Muscle layer of colon (tissue), 2 donors: ENCODE results near the gene XRN2.

Experiments
- H3K27ac ChIP-seq: one replicate; pipeline ENCODE4 v1.7.0; 2013; ENCODE audit warnings: low read depth, mild to moderate bottlenecking, low read length, moderate library complexity
- H3K27me3 ChIP-seq, 2 donors: one replicate each; pipeline ENCODE4 v1.7.0; 2013; ENCODE audit warnings: low read length in 2 of 2, mild to moderate bottlenecking in 2 of 2; ENCODE audit not compliant: insufficient read depth in 2 of 2, control insufficient read depth in 1 of 2
- H3K36me3 ChIP-seq: one replicate; pipeline ENCODE4 v1.7.0; 2013; ENCODE audit warnings: mild to moderate bottlenecking, low read length; ENCODE audit not compliant: insufficient read depth
- H3K4me1 ChIP-seq: one replicate; pipeline ENCODE4 v1.7.0; 2013; ENCODE audit warnings: mild to moderate bottlenecking, low read length; ENCODE audit not compliant: insufficient read depth
- H3K4me3 ChIP-seq, 2 donors: one replicate each; pipeline ENCODE4 v1.7.0; 2013; ENCODE audit warnings: low read length in 2 of 2, low read depth in 1 of 2, mild to moderate bottlenecking in 1 of 2, moderate library complexity in 1 of 2
- H3K9ac ChIP-seq: one replicate; pipeline ENCODE4 v1.7.0; 2013; ENCODE audit warnings: low read length
- H3K9me3 ChIP-seq: one replicate; pipeline ENCODE4 v1.7.0; 2013; ENCODE audit warnings: mild to moderate bottlenecking, low read length
- donor health status: abdominal sarcoma.
- donor health status: Adenocarcinoma of cecum.

XRN2 gene, protein sequence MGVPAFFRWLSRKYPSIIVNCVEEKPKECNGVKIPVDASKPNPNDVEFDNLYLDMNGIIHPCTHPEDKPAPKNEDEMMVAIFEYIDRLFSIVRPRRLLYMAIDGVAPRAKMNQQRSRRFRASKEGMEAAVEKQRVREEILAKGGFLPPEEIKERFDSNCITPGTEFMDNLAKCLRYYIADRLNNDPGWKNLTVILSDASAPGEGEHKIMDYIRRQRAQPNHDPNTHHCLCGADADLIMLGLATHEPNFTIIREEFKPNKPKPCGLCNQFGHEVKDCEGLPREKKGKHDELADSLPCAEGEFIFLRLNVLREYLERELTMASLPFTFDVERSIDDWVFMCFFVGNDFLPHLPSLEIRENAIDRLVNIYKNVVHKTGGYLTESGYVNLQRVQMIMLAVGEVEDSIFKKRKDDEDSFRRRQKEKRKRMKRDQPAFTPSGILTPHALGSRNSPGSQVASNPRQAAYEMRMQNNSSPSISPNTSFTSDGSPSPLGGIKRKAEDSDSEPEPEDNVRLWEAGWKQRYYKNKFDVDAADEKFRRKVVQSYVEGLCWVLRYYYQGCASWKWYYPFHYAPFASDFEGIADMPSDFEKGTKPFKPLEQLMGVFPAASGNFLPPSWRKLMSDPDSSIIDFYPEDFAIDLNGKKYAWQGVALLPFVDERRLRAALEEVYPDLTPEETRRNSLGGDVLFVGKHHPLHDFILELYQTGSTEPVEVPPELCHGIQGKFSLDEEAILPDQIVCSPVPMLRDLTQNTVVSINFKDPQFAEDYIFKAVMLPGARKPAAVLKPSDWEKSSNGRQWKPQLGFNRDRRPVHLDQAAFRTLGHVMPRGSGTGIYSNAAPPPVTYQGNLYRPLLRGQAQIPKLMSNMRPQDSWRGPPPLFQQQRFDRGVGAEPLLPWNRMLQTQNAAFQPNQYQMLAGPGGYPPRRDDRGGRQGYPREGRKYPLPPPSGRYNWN

DNA sequence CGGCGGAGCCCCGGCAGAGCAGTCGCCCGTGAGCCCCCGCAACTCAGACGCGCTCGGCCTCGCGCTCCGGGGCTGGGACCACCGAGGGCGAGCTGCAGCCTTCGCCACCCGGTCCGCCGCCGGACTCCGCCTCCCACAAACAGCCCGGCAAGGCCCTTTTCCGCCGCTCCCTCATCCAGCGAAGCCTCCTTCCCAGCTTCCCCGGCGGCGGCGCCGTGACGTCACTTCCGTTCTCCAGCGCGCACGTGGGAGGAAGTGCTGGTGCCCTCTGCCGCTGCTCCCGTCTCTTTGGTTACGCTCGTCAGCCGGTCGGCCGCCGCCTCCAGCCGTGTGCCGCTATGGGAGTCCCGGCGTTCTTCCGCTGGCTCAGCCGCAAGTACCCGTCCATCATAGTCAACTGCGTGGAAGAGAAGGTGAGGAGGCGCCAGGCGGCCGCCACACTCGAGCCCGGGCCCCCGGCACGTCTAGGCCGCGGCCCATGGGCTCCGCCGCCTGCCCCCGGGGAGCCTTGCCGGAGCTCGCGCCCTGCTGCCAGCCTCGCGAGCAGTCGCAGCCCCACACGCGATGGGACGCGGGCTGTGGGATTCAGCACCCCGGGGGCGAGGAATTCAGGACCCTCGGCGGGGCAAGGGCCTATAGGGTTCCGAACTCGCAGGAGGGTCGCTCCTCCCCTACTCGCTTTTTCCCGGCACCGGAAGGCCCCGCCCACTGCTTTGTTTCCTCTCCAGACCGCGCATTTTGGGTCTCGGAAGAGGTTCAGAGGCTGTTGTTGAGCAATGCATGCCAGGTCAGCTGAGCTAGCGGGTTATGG is at the start of gene XRN2:
XRN2 (plus strand) TSS at position 271 of the 811 bp plus-strand sequence; CDS start at position 339, 68 bp downstream.
- peak within 1 kb of the TSS; percentile 65 for H3K9ac ChIP-seq
- no peaks in the 10 kb centered on the region for H3K9me3 ChIP-seq
- no peaks in the 10 kb centered on the region for H3K27me3 ChIP-seq
- peaks cover 16% of the 10 kb centered on the region for H3K4me1 ChIP-seq
- H3K36me3 ChIP-seq = no peaks in the 10 kb centered on the region
- peak within 1 kb of the TSS; percentile 83 to 94 for H3K4me3 ChIP-seq
- peak within 1 kb of the TSS; percentile 97 for H3K27ac ChIP-seq

DNA sequence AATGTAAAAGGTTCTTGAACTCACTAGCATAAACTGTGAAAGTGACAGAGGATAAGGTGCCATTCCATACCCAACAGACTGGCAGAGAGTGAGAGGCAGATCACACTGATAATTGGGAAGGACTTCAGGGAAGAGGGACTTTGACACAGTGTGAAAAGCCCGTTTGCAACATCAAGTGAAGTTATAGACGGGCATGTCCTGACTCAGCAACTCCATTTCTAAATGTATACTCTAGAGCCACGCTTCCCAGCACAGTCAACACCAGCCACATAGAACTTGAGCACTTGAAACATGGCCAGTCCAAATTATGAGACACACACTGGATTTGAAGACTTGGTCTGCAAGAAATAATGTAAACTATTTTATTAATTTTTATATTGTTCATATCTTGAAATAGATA is 45.9 kb upstream of the XRN2 start:
- no peak overlapping the region for H3K9ac ChIP-seq
- H3K27ac ChIP-seq = no peak overlapping the region

DNA sequence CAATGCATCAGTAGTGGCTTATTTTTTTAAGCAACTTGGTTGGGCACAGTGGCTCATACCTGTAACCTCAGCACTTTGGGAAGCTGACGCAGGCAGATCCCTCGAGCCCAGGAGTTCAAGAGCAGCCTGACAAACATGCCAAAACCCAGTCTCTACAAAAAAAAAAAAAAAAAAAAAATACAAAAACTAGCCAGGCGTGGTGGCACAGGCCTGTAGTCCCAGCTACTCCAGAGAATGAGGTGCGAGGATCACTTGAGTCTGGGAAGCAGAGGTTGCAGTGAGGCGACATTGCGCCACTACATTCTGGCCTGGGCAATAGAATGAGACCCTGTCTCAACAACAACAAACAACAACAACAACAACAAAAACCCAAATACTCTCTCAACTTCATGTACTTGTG is 44.7 kb upstream of the XRN2 start:
- Histone ChIP-seq H3K36me3 (no peaks in the 10 kb centered on the region), H3K9me3 (no peaks in the 10 kb centered on the region), H3K27me3 (no peaks in the 10 kb centered on the region), H3K27ac (no peak overlapping the region), H3K9ac (no peak overlapping the region), H3K4me1 (no peaks in the 10 kb centered on the region), H3K4me3 (no peak overlapping the region)

More for the DNA sequence above, 45.9 kb upstream of the XRN2 start:
- no peaks in the 10 kb centered on the region for H3K4me1 ChIP-seq
- H3K27me3 ChIP-seq = no peaks in the 10 kb centered on the region
- no peak overlapping the region for H3K4me3 ChIP-seq
- H3K36me3 ChIP-seq = no peaks in the 10 kb centered on the region
- no peaks in the 10 kb centered on the region for H3K9me3 ChIP-seq

DNA sequence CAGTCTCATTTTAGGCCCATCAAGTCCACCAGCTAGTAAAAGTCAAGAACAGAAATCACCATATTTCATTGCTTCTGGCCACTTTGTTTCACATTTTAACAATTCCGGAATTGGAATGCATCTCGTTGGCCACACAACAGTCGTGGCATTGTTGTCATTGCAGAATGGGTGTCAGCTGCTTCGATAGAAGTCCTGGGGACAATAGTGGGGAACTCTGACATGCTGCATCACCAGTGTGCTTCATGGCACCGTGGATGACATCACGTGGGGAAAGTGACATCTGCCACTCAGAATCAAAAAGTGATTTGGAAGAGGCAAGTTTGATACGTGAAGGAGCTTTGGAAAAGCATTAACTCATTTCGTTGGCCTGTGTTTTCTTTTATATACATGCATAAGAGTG is 43.8 kb upstream of the XRN2 start:
- Histone ChIP-seq H3K4me1 (no peaks in the 10 kb centered on the region), H3K27me3 (no peaks in the 10 kb centered on the region), H3K27ac (no peak overlapping the region), H3K36me3 (no peaks in the 10 kb centered on the region), H3K4me3 (no peak overlapping the region), H3K9me3 (no peaks in the 10 kb centered on the region), H3K9ac (no peak overlapping the region)

DNA sequence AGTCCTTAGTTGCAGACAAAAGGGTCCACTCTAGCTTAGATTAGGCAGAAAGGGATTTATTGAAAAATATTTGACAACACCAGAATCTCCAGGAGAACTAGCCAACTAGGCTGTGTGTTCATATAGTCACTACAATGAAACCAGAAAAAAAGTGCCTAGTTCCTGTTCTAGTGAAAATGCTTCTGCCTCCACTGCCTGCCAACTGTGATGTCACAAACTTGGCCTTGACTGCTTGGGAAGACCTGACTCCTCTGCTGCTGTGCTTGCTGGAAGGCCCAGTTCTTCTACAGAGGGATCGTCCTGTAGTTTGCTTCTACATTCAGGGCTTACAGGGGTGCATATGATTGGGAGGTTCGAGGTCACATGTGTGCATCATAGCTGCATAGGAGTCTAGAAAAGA is 40.3 kb upstream of the XRN2 start:
- H3K4me3 ChIP-seq = no peak overlapping the region
- no peaks in the 10 kb centered on the region for H3K27me3 ChIP-seq
- no peak overlapping the region for H3K27ac ChIP-seq
- no peak overlapping the region for H3K9ac ChIP-seq
- no peaks in the 10 kb centered on the region for H3K9me3 ChIP-seq
- H3K4me1 ChIP-seq = no peaks in the 10 kb centered on the region
- H3K36me3 ChIP-seq = no peaks in the 10 kb centered on the region

DNA sequence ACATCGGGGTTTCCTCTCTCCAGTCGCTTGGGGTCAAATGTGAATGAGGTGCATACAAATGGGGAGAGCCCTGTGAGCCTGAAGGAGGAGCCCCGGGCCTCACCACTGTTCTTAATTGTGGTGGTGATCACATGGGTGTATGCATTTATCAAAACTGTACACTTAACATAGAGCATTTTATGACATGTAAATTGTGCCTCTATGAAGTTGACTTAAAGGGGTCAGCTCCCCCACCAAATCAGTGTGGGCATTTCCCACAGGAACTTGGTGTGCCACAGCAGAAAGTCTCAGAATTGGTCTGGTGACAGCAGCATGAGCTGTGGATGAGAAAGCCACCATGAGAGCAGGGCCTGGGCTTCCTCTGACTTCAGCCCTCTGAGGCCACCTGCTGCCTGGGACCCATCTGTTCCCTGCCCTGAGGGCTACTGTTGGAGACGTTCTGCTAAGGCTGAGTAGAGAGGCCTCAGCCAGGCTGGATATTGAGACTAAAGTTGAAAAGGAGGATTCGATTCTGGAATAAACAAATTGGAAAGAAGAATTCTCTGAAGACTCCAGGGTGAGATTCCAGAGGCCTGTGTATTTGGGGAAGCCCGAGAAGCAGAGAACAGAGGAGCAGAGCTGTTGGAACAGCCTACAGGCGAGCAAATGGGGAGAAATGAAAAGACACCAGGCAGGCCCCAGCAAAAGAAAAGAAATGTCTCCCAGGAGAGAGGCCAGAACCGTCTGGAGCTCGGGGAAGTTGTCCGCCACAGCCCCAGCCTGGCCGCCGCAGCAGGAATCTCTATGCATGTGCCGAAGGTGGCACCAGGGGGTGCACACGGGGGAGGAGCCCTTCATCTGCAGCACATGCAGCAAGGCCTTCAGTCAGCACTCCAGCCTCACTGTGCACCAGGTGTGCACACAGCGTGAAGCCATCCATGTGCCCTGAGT is 37.6 kb upstream of the XRN2 start:
- Histone ChIP-seq H3K4me1 (no peaks in the 10 kb centered on the region), H3K4me3 (no peak overlapping the region), H3K9me3 (no peaks in the 10 kb centered on the region), H3K36me3 (no peaks in the 10 kb centered on the region), H3K27ac (no peak overlapping the region), H3K9ac (no peak overlapping the region), H3K27me3 (no peaks in the 10 kb centered on the region)

DNA sequence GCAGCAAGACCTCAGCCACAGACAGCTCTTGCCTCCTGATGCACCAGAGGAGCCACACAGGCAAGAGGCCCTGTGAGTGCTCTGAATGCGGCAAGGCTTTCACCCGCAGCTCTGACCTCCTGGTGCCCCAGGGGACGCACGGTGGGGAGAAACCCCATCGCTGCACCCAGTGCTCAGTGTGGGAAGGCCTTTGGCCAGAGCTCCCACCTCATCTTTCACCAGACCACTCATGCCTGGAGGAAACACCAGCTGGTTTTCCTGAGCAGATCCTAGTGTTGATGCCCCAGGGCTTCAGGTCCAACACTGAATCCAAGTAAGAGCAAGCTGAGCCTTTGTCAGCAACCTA is 37.0 kb upstream of the XRN2 start:
- Histone ChIP-seq H3K9ac (no peak overlapping the region), H3K27ac (no peak overlapping the region), H3K9me3 (no peaks in the 10 kb centered on the region), H3K4me3 (no peak overlapping the region), H3K4me1 (no peaks in the 10 kb centered on the region), H3K36me3 (no peaks in the 10 kb centered on the region), H3K27me3 (no peaks in the 10 kb centered on the region)

DNA sequence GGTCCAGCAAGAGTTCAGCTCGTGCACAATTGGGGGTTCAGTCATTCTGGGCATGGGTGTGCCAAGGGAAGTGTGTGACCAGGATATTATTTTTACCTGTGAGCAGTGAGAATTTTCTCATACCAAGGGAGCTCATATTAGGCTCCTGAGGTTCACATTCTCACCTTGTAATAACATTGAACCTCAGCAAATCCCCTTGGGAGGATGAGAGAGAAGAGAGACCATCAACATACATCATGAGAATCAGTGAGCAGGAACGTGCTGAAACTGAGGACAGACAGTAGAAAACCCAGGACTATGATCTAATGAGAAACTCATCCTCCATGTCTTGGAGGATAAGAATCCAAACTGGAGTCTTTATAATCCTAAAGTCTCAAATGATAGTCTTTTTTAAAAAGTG is 33.4 kb upstream of the XRN2 start:
- no peaks in the 10 kb centered on the region for H3K36me3 ChIP-seq
- peaks cover 3% of the 10 kb centered on the region for H3K9me3 ChIP-seq
- H3K27ac ChIP-seq = no peak overlapping the region
- H3K4me1 ChIP-seq = no peaks in the 10 kb centered on the region
- H3K9ac ChIP-seq = no peak overlapping the region
- no peak overlapping the region for H3K4me3 ChIP-seq
- no peaks in the 10 kb centered on the region for H3K27me3 ChIP-seq

DNA sequence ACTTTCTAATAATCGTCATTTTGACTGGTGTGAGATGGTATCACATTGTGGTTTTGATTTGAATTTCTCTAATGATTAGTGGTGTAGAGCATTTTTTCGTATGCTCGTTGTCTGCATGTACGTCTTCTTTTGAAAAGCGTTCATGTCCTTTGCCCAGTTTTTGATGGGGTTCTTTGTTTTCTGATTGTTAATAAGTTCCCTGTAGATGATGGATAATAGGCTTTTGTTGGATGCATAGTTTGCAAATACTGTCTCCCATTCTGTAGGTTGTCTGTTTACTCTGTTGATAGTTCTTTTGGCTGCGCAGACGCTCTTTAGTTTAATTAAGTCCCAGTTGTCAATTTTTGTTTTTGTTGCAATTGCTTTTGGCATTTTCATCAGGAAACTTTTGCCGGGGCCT is 32.3 kb upstream of the XRN2 start:
- no peak overlapping the region for H3K9ac ChIP-seq
- peaks cover 3% of the 10 kb centered on the region for H3K9me3 ChIP-seq
- no peak overlapping the region for H3K27ac ChIP-seq
- H3K27me3 ChIP-seq = no peaks in the 10 kb centered on the region
- H3K4me3 ChIP-seq = no peak overlapping the region
- H3K4me1 ChIP-seq = no peaks in the 10 kb centered on the region
- no peaks in the 10 kb centered on the region for H3K36me3 ChIP-seq

DNA sequence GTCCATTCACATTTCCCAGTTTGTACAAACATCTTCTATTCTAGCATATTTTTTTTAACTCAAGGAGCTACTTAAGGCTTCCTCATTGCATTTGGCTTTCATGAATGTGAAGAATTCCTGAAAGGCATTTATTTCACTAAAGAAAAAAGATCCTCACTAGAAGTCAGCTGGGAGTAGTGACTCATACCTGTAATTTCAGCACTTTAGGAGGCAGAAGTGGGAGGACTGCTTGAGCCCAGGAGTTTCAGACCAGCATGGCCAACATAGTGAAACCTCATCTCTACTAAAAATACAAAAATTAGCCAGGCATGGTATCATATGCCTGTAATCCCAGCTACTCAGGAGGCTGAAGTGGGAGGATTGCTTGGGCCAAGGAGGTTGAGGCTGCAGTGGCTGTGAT is 30.9 kb upstream of the XRN2 start:
- H3K9ac ChIP-seq = no peak overlapping the region
- H3K36me3 ChIP-seq = no peaks in the 10 kb centered on the region
- peaks cover 3% of the 10 kb centered on the region for H3K9me3 ChIP-seq
- no peak overlapping the region for H3K27ac ChIP-seq
- H3K4me1 ChIP-seq = no peaks in the 10 kb centered on the region
- H3K4me3 ChIP-seq = no peak overlapping the region
- no peaks in the 10 kb centered on the region for H3K27me3 ChIP-seq
